IMR-90 (cell line): ENCODE measurements around the gene RAD17. TPM values are rescaled to one million over a fixed set of nuclear protein-coding genes. Genes with fewer than 3 reads are reported as not detected.

Experiments
- ATAC-seq: fragments of 200-7000 bp; cut with Tn5 transposase; 2 replicates; pipeline ENCODE4 v1.9.1; 2020; ENCODE audit warnings: low read depth, mild to moderate bottlenecking, moderate library complexity
- BruUV-seq: library from RNA; stranded (reverse); fragments of 400-500 nt; replicated peaks from 2 replicates; lab custom pipeline; 2021; lab: Mats Ljungman, UMichigan
- CTCF ChIA-PET: fragments of 300-600 bp; formaldehyde crosslinking; extraction: SDS; loops from one replicate; lab custom pipeline; 2021; ENCODE audit warnings: antibody characterized with exemption; lab: Yijun Ruan, JAX
- POLR2A ChIA-PET: fragments of 300-600 bp; sonication (Branson Sonifier 250); formaldehyde crosslinking; loops from one replicate; lab custom pipeline; 2022; ENCODE audit warnings: antibody characterized with exemption; ENCODE audit not compliant: unreplicated experiment; lab: Charles Lee
- DNase-seq: peaks from one replicate; pipeline ENCODE4 v3.0.0; 2013
- H2AFZ ChIP-seq: replicated peaks from 2 replicates; pipeline ENCODE3; 2013; ENCODE audit warnings: low read length, mild to moderate bottlenecking; ENCODE audit not compliant: poor library complexity
- H2AK5ac ChIP-seq: 2 replicates; pipeline ENCODE4 v1.6.1; 2013; ENCODE audit warnings: low read depth, low read length, inconsistent platforms
- H2AK9ac ChIP-seq: replicated peaks from 2 replicates; pipeline ENCODE3; 2013; ENCODE audit warnings: mild to moderate bottlenecking, low read depth, low read length, moderate library complexity; ENCODE audit not compliant: poor library complexity
- H2BK120ac ChIP-seq: 2 replicates; pipeline ENCODE4 v1.6.1; 2013; ENCODE audit warnings: low read depth, low read length, inconsistent platforms
- H2BK15ac ChIP-seq: 3 replicates; pipeline ENCODE4 v1.6.1; 2013; ENCODE audit warnings: low read depth, low read length, inconsistent platforms
- H2BK20ac ChIP-seq: 2 replicates; pipeline ENCODE4 v1.6.1; 2013; ENCODE audit warnings: low read depth, mild to moderate bottlenecking, inconsistent platforms, low read length, moderate library complexity
- H2BK5ac ChIP-seq: 2 replicates; pipeline ENCODE4 v1.6.1; 2013; ENCODE audit warnings: mild to moderate bottlenecking, low read depth, low read length, inconsistent platforms; ENCODE audit not compliant: poor library complexity, severe bottlenecking
- H3K14ac ChIP-seq: replicated peaks from 2 replicates; pipeline ENCODE4 v1.6.1; 2013; ENCODE audit warnings: low read depth, low read length, inconsistent platforms
- H3K18ac ChIP-seq: 2 replicates; pipeline ENCODE4 v1.6.1; 2013; ENCODE audit warnings: low read depth, low read length, control low read depth
- H3K23ac ChIP-seq: 2 replicates; pipeline ENCODE4 v1.6.1; 2013; ENCODE audit warnings: low read depth, low read length, inconsistent platforms
- H3K27ac ChIP-seq: 2 replicates; pipeline ENCODE4 v1.5.1; 2013; ENCODE audit warnings: mild to moderate bottlenecking, control low read depth, low read length; ENCODE audit not compliant: insufficient read depth
- H3K27me3 ChIP-seq: 2 replicates; pipeline ENCODE4 v1.6.1; 2013; ENCODE audit warnings: low read length; ENCODE audit not compliant: control insufficient read depth, insufficient read depth
- H3K36me3 ChIP-seq: 2 replicates; pipeline ENCODE4 v1.6.1; 2013; ENCODE audit warnings: low read length, mixed read lengths; ENCODE audit not compliant: control insufficient read depth, insufficient read depth
- H3K4ac ChIP-seq: 2 replicates; pipeline ENCODE4 v1.6.1; 2013; ENCODE audit warnings: low read depth, low read length, inconsistent platforms
- H3K4me1 ChIP-seq: 2 replicates; pipeline ENCODE4 v1.6.1; 2013; ENCODE audit warnings: low read length, mixed read lengths; ENCODE audit not compliant: control insufficient read depth, insufficient read depth
- H3K4me2 ChIP-seq: 2 replicates; pipeline ENCODE4 v1.6.1; 2013; ENCODE audit warnings: low read depth, mild to moderate bottlenecking, control low read depth, low read length, moderate library complexity
- H3K4me3 ChIP-seq: 2 replicates; pipeline ENCODE4 v1.5.1; 2013; ENCODE audit warnings: low read depth, mild to moderate bottlenecking, control low read depth, low read length, moderate library complexity; ENCODE audit not compliant: insufficient read depth
- H3K56ac ChIP-seq: 2 replicates; pipeline ENCODE4 v1.6.1; 2013; ENCODE audit warnings: low read length, inconsistent platforms; ENCODE audit not compliant: insufficient read depth; ENCODE audit errors: extremely low read depth
- H3K79me1 ChIP-seq, 2 experiments: 2 replicates each; pipeline ENCODE4 v1.6.1; 2013; ENCODE audit warnings: low read length in 2 of 2, inconsistent platforms in 1 of 2, low read depth in 1 of 2
- H3K9ac ChIP-seq: 2 replicates; pipeline ENCODE4 v1.6.1; 2013; ENCODE audit warnings: low read depth, low read length, control low read depth
- H3K9me1 ChIP-seq: 2 replicates; pipeline ENCODE4 v1.6.1; 2013; ENCODE audit warnings: low read length, inconsistent platforms; ENCODE audit not compliant: insufficient read depth
- H3K9me3 ChIP-seq: 2 replicates; pipeline ENCODE4 v1.6.1; 2013; ENCODE audit warnings: low read length; ENCODE audit not compliant: control insufficient read depth, insufficient read depth
- H4K20me1 ChIP-seq: 2 replicates; pipeline ENCODE4 v1.6.1; 2013; ENCODE audit warnings: low read length, inconsistent platforms; ENCODE audit not compliant: insufficient read depth
- H4K5ac ChIP-seq: 2 replicates; pipeline ENCODE4 v1.6.1; 2013; ENCODE audit warnings: mild to moderate bottlenecking, low read depth, low read length, control low read depth
- H4K8ac ChIP-seq, 2 experiments: 2 replicates each; pipeline ENCODE4 v1.6.1; 2013; ENCODE audit warnings: low read depth in 2 of 2, low read length in 2 of 2, control low read depth in 1 of 2, inconsistent platforms in 1 of 2
- H4K91ac ChIP-seq: 2 replicates; pipeline ENCODE4 v1.6.1; 2013; ENCODE audit warnings: low read depth, low read length, inconsistent platforms; ENCODE audit not compliant: insufficient read depth
- BHLHE40 ChIP-seq: fragments of 150-350 bp; IDR thresholded peaks from 2 replicates; pipeline ENCODE4 v1.6.1; 2016; ENCODE audit warnings: mild to moderate bottlenecking, low read depth, low read length
- CEBPB ChIP-seq: IDR thresholded peaks from 2 replicates; pipeline ENCODE4 v1.6.1; 2012; ENCODE audit warnings: low read depth, low read length, improper control_type of control experiment
- CHD1 ChIP-seq: IDR thresholded peaks from 2 replicates; pipeline ENCODE4 v1.6.1; 2012; ENCODE audit warnings: low read depth, low read length, improper control_type of control experiment
- CTCF ChIP-seq: conservative IDR thresholded peaks from 2 replicates; pipeline ENCODE4 v1.5.1; 2012; ENCODE audit warnings: mild to moderate bottlenecking, low read depth, low read length, improper control_type of control experiment
- ELK1 ChIP-seq: fragments of 150-350 bp; IDR thresholded peaks from 2 replicates; pipeline ENCODE4 v1.6.1; 2016; ENCODE audit warnings: low read depth, mild to moderate bottlenecking, low read length, moderate library complexity, borderline replicate concordance
- FOS ChIP-seq: fragments of 150-350 bp; IDR thresholded peaks from 2 replicates; pipeline ENCODE4 v1.6.1; 2016; ENCODE audit warnings: low read depth, low read length
- MAFK ChIP-seq: IDR thresholded peaks from 2 replicates; pipeline ENCODE4 v1.6.1; 2012; ENCODE audit warnings: low read depth, low read length, improper control_type of control experiment
- MAZ ChIP-seq: IDR thresholded peaks from 2 replicates; pipeline ENCODE4 v1.6.1; 2012; ENCODE audit warnings: low read depth, mild to moderate bottlenecking, low read length, improper control_type of control experiment, moderate library complexity, borderline replicate concordance
- MXI1 ChIP-seq: IDR thresholded peaks from 2 replicates; pipeline ENCODE4 v1.6.1; 2012; ENCODE audit warnings: low read depth, mild to moderate bottlenecking, low read length, moderate library complexity, borderline replicate concordance
- NFE2L2 ChIP-seq: fragments of 150-350 bp; IDR thresholded peaks from 2 replicates; pipeline ENCODE4 v1.6.1; 2016; ENCODE audit warnings: low read depth, mild to moderate bottlenecking, low read length
- POLR2A ChIP-seq: IDR thresholded peaks from 2 replicates; pipeline ENCODE4 v1.6.1; 2012; ENCODE audit warnings: mild to moderate bottlenecking, low read depth, low read length
- RAD21 ChIP-seq: IDR thresholded peaks from 2 replicates; pipeline ENCODE4 v1.6.1; 2012; ENCODE audit warnings: low read length, improper control_type of control experiment
- RCOR1 ChIP-seq: IDR thresholded peaks from 2 replicates; pipeline ENCODE4 v1.6.1; 2012; ENCODE audit warnings: mild to moderate bottlenecking, low read length, improper control_type of control experiment; ENCODE audit not compliant: insufficient replicate concordance
- RFX5 ChIP-seq: IDR thresholded peaks from 2 replicates; pipeline ENCODE4 v1.8.0; 2012; ENCODE audit warnings: low read depth, mild to moderate bottlenecking, low read length, moderate library complexity
- SMC3 ChIP-seq: fragments of 150-350 bp; IDR thresholded peaks from 2 replicates; pipeline ENCODE4 v1.6.1; 2016; ENCODE audit warnings: low read depth, mild to moderate bottlenecking, antibody characterized with exemption, low read length, moderate library complexity
- USF2 ChIP-seq: fragments of 150-350 bp; IDR thresholded peaks from 2 replicates; pipeline ENCODE4 v1.6.1; 2017; ENCODE audit warnings: mild to moderate bottlenecking, antibody characterized with exemption, low read length, low read depth
- WGBS, 2 experiments: methylation state at CpG; one replicate each; pipeline versions ENCODE4 v1.1.5 to v1.1.7; 2013; ENCODE audit warnings: missing lambda C conversion rate in 2 of 2; ENCODE audit not compliant: insufficient read length in 1 of 2; ENCODE audit errors: extremely low coverage in 2 of 2; 5-methylcytosine and 5-hydroxymethylcytosine counted together
- dilution Hi-C: fragments of 300-500 bp; cut with HindIII; formaldehyde crosslinking; loops from one replicate; pipeline ENCODE4 v1.14.3; 2018; ENCODE audit warnings: low sequenced_read_pairs; ENCODE audit not compliant: unreplicated experiment
- in situ Hi-C: fragments of 300-500 bp; cut with MboI; formaldehyde crosslinking; loops from 3 replicates; pipeline ENCODE4 v1.14.3; 2019; ENCODE audit warnings: low sequenced_read_pairs, inconsistent platforms, mixed read lengths
- intact Hi-C: fragments of 100-400 bp; cut with micrococcal nuclease; formaldehyde crosslinking; loops from 2 replicates; pipeline ENCODE4 v1.10.0; 2022
- polyA plus RNA-seq, 3 experiments: library from polyadenylated mRNA; depleted of rRNA; stranded (reverse); fragments of >200 nt; gene quantifications; 2 replicates each; pipeline ENCODE4 v1.2.3, GENCODE V29; 2012; ENCODE audit warnings: low replicate concordance in 1 of 3
- total RNA-seq: library from RNA; depleted of rRNA; stranded (reverse); fragments of >200 nt; gene quantifications from 2 replicates; pipeline ENCODE4 v1.2.3, GENCODE V29; 2012

Gene RAD17
- total and polyA plus RNA-seq, 2 of the 4 experiments (the other 2 are of a cell fraction): 10.9 to 11.4 TPM

GRCh38 chr5:69444127-69444754 lies 74.6 kb downstream of the RAD17 start:
- no peak overlapping the region for H3K23ac ChIP-seq
- ChIA-PET POLR2A (no interaction called here), CTCF (no interaction called here)
- no peak overlapping the region for H4K91ac ChIP-seq
- no peak overlapping the region for H2AK9ac ChIP-seq
- DNase-seq (no peak), ATAC-seq (no peak)
- no peaks in the 10 kb centered on the region for H4K20me1 ChIP-seq
- no peak overlapping the region for H2BK20ac ChIP-seq
- H4K5ac ChIP-seq: no peak overlapping the region
- no peaks in the 10 kb centered on the region for H3K27me3 ChIP-seq
- no peaks in the 10 kb centered on the region for H3K9me1 ChIP-seq
- no peak overlapping the region for H4K8ac ChIP-seq
- 93% methylated on average over 4 of the region's 7 CpGs; no CpG with 5 or more reads in 1 of the 2 experiments for WGBS, 2 experiments
- H3K36me3 ChIP-seq: no peaks in the 10 kb centered on the region
- H2BK15ac ChIP-seq: no peak overlapping the region
- H3K4me3 ChIP-seq: no peak overlapping the region
- H3K79me1 ChIP-seq: no peaks in the 10 kb centered on the region
- H2AK5ac ChIP-seq: no peak overlapping the region
- no peak overlapping the region for H3K4ac ChIP-seq
- in situ Hi-C loops (no loop called here), intact Hi-C loops (loop anchor here (10.0 kb wide), 1 partner anchor 51 kb away; the partner anchor contains the start of gene OCLN), dilution Hi-C loops (no loop called here)
- no peaks in the 10 kb centered on the region for H3K4me1 ChIP-seq
- no peak overlapping the region for H2AFZ ChIP-seq
- no peak overlapping the region for H3K4me2 ChIP-seq
- no TSS peak for BruUV-seq
- no peak overlapping the region for H3K56ac ChIP-seq
- no peak overlapping the region for H3K9ac ChIP-seq
- no peak overlapping the region for H3K27ac ChIP-seq
- no peak overlapping the region for H2BK5ac ChIP-seq
- no peak overlapping the region for H3K18ac ChIP-seq
- H2BK120ac ChIP-seq: no peak overlapping the region
- TF ChIP-seq RAD21: no peak
- no peak for TF ChIP-seq FOS
- TF ChIP-seq MXI1: no peak
- no peak for TF ChIP-seq RFX5
- no peak for TF ChIP-seq MAZ
- TF ChIP-seq USF2: no peak
- no peak for TF ChIP-seq ELK1
- TF ChIP-seq CTCF: no peak
- no peak for TF ChIP-seq CEBPB
- TF ChIP-seq NFE2L2: no peak
- TF ChIP-seq MAFK: no peak
- TF ChIP-seq POLR2A: no peak
- TF ChIP-seq RCOR1: no peak
- no peak for TF ChIP-seq BHLHE40
- TF ChIP-seq SMC3: no peak
- TF ChIP-seq CHD1: no peak
- no peak overlapping the region for H3K14ac ChIP-seq
- no peaks in the 10 kb centered on the region for H3K9me3 ChIP-seq
